Stimulated activated CD8-positive, alpha-beta memory T cell treated with anti-CD3 and anti-CD28 coated beads, Interleukin-4, amount 100 ng/mL, for 1 hour (primary cell): ENCODE data around the gene DDI1.
"Not testable (repeated sequence)": the region's sequence is repeated elsewhere in the genome, so short reads cannot be mapped to it uniquely, and the experiment has no call there.

Source experiments
- DNase-seq, 2 donors: peaks; one replicate each; pipeline ENCODE4 v3.0.0-alpha.2; 2020; ENCODE audit warnings: low read depth in 2 of 2, low spot score in 1 of 2

Gene DDI1

GRCh38 chr11:104036995-104037394 is 555 bp downstream of the DDI1 start:
- DNase-seq: no peak

GRCh38 chr11:104041792-104042191 is 5.4 kb downstream of the DDI1 start:
- no peak for DNase-seq

GRCh38 chr11:104043142-104043541 is 6.7 kb downstream of the DDI1 start:
- no peak for DNase-seq

GRCh38 chr11:104043678-104044239 is 7.3 kb downstream of the DDI1 start:
- DNase-seq: no peak

GRCh38 chr11:104046331-104046730 is 9.9 kb downstream of the DDI1 start:
- no peak for DNase-seq

GRCh38 chr11:104046858-104047257 is 10.4 kb downstream of the DDI1 start:
- DNase-seq: not testable (repeated sequence)

GRCh38 chr11:104049116-104049515 is 12.7 kb downstream of the DDI1 start:
- DNase-seq: no peak

GRCh38 chr11:104051778-104052177 is 15.3 kb downstream of the DDI1 start:
- DNase-seq: no peak

- DNase-seq: no peak
Observed at GRCh38 chr11:104053743-104054478, 17.5 kb downstream of the DDI1 start.

GRCh38 chr11:104054911-104055529 is 18.6 kb downstream of the DDI1 start:
- DNase-seq: no peak

- no peak for DNase-seq
Observed at GRCh38 chr11:104055596-104055995, 19.2 kb downstream of the DDI1 start.

GRCh38 chr11:104057908-104058307 is 21.5 kb downstream of the DDI1 start:
- DNase-seq: no peak

GRCh38 chr11:104058680-104059079 is 22.2 kb downstream of the DDI1 start:
- no peak for DNase-seq

GRCh38 chr11:104060004-104060794 is 23.8 kb downstream of the DDI1 start:
- DNase-seq: no peak

GRCh38 chr11:104060820-104061219 is 24.4 kb downstream of the DDI1 start:
- no peak for DNase-seq

GRCh38 chr11:104061853-104062521 is 25.5 kb downstream of the DDI1 start:
- no peak for DNase-seq

- DNase-seq: no peak
Observed at GRCh38 chr11:104064034-104064630, 27.7 kb downstream of the DDI1 start.

GRCh38 chr11:104067534-104067933 is 31.1 kb downstream of the DDI1 start:
- DNase-seq: no peak

- DNase-seq: no peak
Observed at GRCh38 chr11:104073950-104074705, 37.7 kb downstream of the DDI1 start.

GRCh38 chr11:104075091-104075490 is 38.7 kb downstream of the DDI1 start:
- no peak for DNase-seq
